ENCODE results near the gene SLAMF9. TPM values are rescaled to one million over a fixed set of nuclear protein-coding genes. Genes with fewer than 3 reads are reported as not detected.

The SLAMF9 gene
- total RNA-seq, 4 donors from 2014 or later, result 0.66 to 16.5 (median 3.6) TPM; not detected in 1

GRCh38 chr1:159920202-159920601 lies 33.8 kb downstream of the SLAMF9 start:
- TF ChIP-seq, protein P1, sequence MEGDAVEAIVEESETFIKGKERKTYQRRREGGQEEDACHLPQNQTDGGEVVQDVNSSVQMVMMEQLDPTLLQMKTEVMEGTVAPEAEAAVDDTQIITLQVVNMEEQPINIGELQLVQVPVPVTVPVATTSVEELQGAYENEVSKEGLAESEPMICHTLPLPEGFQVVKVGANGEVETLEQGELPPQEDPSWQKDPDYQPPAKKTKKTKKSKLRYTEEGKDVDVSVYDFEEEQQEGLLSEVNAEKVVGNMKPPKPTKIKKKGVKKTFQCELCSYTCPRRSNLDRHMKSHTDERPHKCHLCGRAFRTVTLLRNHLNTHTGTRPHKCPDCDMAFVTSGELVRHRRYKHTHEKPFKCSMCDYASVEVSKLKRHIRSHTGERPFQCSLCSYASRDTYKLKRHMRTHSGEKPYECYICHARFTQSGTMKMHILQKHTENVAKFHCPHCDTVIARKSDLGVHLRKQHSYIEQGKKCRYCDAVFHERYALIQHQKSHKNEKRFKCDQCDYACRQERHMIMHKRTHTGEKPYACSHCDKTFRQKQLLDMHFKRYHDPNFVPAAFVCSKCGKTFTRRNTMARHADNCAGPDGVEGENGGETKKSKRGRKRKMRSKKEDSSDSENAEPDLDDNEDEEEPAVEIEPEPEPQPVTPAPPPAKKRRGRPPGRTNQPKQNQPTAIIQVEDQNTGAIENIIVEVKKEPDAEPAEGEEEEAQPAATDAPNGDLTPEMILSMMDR (IDR thresholded peaks at IDR 0.05; ENCODE audit: low read depth), result no peak

DNA sequence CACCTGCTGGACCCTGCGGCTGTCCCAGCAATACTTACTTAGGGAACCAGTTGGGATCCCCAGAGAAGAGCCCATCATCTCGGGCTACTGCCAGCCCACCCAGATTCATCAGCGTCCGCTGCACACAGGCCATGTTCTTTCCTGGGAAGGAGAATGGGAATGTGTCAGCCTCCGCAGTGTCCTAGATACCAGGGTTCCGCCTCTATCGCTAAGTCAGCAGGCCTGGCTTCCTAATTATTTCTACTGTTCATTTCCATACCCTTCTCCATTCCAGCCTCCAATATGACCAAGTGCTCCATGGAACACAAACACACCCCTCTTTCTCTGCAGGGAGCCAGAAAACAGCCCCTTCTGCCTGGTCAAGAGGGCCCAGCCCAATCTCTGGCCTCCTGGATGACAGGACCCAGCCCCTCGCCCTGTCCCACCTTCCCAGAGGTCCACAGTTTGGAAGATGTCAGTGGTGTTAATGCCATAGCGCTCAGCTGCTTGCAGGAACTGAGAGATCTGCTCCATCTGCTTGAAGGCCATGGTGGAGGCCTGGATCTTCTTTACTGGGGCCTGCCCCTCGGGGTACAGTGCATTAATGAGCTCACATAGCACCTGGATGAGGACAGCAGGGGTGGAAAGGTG lies 34.7 kb downstream of the SLAMF9 start:
- TF ChIP-seq, protein P1 (IDR thresholded peaks at IDR 0.05; ENCODE audit: low read depth), result no peak

DNA sequence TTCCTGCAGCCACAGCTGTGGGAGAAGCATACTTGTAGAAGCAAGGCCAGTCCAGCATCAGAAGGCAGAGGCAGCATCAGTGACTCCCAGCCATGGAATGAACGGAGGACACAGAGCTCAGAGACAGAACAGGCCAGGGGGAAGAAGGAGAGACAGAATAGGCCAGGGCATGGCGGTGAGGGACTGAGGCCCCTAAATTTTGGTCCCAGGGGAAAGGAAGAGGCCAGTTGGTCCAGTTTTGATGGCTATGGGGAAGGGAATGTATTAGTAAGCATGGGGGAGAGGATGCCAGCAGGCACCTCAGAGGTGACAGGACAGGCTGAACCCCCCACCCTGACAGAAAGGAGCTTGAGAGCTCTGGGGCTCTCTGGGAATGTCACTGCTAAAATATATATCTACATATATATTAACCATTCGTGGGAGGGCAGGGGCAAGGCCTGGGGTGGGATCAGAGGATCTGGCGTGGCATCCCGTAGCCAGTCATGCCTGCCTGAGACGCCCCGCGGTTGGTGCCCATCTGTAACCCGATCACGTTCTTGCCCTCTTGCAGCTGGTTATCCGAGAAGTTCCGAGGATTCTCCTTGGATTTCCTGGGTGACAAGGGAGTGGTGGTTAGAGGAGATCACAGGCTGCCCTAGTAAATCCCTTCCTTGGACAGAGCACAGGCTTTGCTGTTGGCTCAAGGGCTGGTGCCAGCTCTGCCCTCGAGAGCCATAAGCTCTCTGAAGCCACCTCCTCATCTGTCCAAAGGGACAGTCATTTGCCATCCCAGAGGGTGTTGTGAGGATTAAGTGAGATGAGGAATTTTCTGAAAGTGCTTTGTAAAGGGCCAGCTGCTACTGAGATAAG lies 35.5 kb downstream of the SLAMF9 start:
- TF ChIP-seq, protein P1 (IDR thresholded peaks at IDR 0.05; ENCODE audit: low read depth), result no peak

DNA sequence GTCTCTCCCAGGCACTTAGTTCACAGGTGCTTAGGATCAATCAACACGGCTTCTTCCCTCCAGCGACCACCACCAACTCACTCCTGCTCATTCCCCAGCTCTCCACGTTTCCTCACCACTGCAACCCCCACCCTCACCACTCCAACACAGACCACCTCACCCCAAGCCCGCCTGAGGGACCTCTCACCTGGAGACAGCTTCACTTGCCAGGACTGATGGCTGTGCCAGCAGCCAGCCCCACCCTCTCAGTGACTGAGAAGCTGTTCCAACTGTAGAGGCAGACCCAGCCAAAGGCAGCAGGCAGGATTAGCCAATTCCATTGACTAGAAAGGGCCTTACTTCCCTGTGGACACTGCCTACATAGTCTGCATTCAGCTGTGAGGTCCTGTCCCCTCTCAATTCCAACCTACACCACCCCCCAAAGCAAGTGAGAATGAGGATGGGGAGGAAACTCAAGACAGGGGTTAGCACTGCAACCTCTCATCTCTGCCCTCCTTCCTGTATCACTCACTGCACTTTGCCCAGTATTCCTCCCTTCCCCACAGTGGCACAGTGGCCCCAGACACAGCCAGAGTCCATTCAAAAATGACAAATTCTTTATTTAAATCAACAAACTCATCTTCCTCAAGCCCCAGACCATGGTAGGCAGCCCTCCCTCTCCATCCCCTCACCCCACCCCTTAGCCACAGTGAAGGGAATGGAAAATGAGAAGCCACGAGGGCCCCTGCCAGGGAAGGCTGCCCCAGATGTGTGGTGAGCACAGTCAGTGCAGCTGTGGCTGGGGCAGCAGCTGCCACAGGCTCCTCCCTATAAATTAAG lies 36.3 kb downstream of the SLAMF9 start:
- TF ChIP-seq, protein P1 (IDR thresholded peaks at IDR 0.05; ENCODE audit: low read depth), result no peak

- TF ChIP-seq, protein P1 (IDR thresholded peaks at IDR 0.05; ENCODE audit: low read depth), result no peak
Measured at GRCh38 chr1:159916242-159917051, 37.6 kb downstream of the SLAMF9 start.

GRCh38 chr1:159915571-159916241 lies 38.3 kb downstream of the SLAMF9 start:
- TF ChIP-seq, protein P1 (IDR thresholded peaks at IDR 0.05; ENCODE audit: low read depth), result no peak
